ENCODE measurements around the gene ABHD8.
A peak's percentile ranks its signal among the peaks of the same experiment; 100 is the strongest.

- TF ChIP-seq CTCF (IDR thresholded peaks at IDR 0.05): peak; percentile 76
- no peak for TF ChIP-seq EZH2 (IDR thresholded peaks at IDR 0.05; ENCODE audit: borderline replicate concordance, insufficient read depth, low read depth, low read length, poor library complexity, severe bottlenecking)
These were observed 2.5 kb upstream of the ABHD8 start, which contains the start of gene MRPL34 for GRCh38 chr19:17305517-17306284.
